GM19455 (cell line): Measurements from ENCODE around the gene IL32.

Experiments used
- ATAC-seq: cut with Tn5 transposase; IDR thresholded peaks from one replicate; pipeline ENCODE4 v1.9.1; 2021; ENCODE audit not compliant: unreplicated experiment

The IL32 gene

GRCh38 chr16:3113765-3114479, 48.5 kb downstream of the IL32 start:
- no peak for ATAC-seq

- ATAC-seq = no peak
Measured at GRCh38 chr16:3115003-3115402, 49.6 kb downstream of the IL32 start.

GRCh38 chr16:3115561-3115960, 50.1 kb downstream of the IL32 start:
- ATAC-seq = no peak

GRCh38 chr16:3118204-3118790, 52.9 kb downstream of the IL32 start:
- no peak for ATAC-seq

- no peak for ATAC-seq
Measured at GRCh38 chr16:3118846-3119245, 53.4 kb downstream of the IL32 start.
